Subcutaneous adipose tissue (tissue), 4 donors: ENCODE data around the gene ABI1. TPM values are rescaled to one million over a fixed set of nuclear protein-coding genes. Genes with fewer than 3 reads are reported as not detected.

ENCODE experiments used
- total RNA-seq, 4 donors: library from RNA; depleted of rRNA; stranded (reverse); fragments of >200 nt; gene quantifications; one replicate each; pipeline ENCODE4 v1.1.0, GENCODE V29; 2016
- TF ChIP-seq, protein P1 (sequence below): fragments of 450-650 bp; IDR thresholded peaks from one replicate; pipeline ENCODE4 v1.5.1; 2016; ENCODE audit warnings: low read depth, mild to moderate bottlenecking, control low read depth, antibody characterized with exemption, moderate library complexity

Gene ABI1
- total RNA-seq, 4 donors from 2014 or later, result 38.2 to 65.4 (median 48.1) TPM

DNA sequence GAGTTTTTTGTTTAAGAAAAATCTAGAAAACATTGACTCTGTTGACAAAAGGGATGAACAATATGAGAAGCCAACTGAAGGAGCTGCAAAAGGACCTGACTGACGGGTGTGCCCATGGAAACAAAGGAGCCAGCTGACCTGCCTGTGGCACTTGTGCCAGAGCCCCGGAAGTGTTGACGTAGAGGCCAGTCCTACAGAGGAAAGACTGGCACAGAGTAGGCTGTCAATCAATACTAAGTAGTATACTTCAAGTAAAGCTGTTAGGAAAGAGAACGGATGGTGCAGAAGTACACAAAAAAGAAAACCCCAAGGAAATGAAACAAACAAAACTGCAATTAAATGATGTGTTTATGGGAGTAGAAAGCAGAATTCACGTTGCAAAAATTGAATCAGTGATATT, 19.0 kb upstream of the ABI1 start:
- TF ChIP-seq, protein P1, sequence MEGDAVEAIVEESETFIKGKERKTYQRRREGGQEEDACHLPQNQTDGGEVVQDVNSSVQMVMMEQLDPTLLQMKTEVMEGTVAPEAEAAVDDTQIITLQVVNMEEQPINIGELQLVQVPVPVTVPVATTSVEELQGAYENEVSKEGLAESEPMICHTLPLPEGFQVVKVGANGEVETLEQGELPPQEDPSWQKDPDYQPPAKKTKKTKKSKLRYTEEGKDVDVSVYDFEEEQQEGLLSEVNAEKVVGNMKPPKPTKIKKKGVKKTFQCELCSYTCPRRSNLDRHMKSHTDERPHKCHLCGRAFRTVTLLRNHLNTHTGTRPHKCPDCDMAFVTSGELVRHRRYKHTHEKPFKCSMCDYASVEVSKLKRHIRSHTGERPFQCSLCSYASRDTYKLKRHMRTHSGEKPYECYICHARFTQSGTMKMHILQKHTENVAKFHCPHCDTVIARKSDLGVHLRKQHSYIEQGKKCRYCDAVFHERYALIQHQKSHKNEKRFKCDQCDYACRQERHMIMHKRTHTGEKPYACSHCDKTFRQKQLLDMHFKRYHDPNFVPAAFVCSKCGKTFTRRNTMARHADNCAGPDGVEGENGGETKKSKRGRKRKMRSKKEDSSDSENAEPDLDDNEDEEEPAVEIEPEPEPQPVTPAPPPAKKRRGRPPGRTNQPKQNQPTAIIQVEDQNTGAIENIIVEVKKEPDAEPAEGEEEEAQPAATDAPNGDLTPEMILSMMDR, result no peak

DNA sequence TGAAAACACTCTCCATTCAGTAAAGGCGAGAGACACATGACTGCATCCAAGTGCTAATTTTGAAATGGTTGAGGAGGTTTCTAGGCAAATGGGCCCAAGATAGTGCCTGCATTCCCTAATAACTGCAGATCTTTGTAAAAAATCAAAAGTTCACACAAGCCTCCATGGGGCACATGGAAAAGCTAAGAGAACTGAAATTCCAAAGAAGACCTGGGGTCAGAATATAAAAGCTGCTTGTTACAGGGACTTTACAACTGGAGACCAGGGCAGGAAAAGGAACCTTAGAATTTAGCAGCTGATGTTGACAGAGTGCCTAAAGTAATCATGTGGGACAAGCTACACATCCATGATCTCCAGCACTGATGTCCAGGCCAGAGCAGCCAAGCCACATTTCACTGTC, 10.0 kb upstream of the ABI1 start:
- TF ChIP-seq, protein P1, result no peak

DNA sequence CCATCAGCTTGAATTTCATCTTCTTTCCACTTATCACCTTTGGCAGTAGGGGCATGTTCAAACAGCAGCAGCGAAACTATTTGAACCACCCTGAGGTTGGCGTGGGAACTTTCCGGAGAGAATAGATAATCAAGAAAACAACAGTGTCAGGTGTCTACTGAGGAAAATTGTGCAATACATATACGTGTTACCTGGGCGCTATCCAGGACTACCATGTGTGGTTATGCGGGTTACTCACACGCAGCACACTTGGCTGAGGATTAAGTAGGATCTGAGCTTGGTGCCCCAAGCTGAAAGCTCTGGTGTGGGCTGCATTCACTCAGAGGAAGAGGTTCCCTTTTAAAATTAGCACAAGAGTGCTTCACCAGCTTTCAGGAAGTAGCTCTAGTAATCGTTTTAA, 8.8 kb upstream of the ABI1 start:
- TF ChIP-seq, protein P1, result no peak

DNA sequence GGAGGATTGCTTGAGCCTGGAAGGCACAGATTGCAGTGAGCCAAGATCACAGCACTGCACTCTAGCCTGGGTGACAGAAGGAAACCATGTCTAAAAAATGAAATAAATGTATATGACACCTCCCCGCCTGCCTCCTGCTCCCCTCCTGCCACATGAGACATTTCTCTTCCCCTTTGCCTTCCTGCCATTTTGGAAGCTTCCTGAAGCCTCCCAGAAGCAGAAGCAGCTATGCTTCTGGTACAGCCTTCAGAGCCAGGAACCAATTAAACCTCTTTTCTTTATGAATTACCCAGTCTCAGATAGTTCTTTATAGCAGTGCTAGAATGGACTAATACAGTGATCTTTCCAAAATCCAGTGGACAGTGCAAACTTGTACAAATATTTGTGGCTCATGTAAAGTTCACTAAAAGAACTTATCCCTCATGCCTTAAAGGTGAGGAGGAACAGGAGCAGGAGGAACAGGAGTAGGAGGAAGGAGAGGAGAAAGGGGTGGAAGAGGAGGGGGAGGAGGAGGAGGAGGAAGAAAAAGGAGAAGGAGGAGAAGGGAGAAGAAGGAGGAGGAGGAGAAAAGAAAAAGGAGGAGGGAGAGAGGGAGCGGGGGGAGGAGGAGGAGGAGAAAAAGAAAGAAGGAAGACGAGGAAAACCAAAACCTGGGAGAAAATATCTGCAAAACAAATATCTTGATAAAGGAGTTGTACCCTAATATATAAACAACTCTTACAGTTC, 2.8 kb upstream of the ABI1 start:
- TF ChIP-seq, protein P1, result no peak

DNA sequence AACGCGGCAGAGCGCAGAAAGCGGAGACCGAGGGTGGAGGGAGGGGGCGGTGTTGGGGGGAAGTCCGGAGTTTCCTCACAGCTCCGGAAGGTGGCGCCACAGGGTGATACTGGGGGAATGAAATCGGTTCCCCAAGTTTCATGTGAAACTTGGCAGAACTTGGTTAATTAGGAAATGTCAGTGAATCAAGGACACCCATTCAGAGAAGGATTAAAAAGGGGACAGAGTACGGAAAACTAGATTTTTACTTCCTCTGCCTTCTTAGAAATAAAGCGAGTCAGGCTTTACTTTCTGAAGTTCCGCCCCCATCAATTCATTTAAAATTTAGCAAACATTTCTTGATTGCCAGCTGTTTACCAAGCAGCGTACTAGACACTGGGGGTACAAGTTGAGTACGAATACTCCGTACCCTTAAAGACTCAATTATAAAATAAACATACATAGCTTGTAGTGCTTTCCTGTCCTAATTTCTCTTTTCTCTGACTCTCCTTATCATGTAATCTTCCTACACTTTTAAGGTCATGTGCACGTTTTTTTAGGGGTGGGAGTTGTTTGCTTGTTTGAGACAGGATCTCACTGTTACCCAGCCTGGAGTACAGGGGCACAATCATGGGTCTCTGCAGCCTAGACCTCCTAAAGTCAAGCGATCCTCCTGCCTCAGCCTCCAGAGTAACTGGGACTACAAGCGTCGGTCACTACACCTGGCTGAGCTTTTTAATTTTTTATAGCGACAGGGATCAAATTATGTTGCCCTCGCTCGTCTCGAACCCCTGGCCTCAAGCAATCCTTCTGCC, 644 bp upstream of the ABI1 start:
- TF ChIP-seq, protein P1, result no peak

DNA sequence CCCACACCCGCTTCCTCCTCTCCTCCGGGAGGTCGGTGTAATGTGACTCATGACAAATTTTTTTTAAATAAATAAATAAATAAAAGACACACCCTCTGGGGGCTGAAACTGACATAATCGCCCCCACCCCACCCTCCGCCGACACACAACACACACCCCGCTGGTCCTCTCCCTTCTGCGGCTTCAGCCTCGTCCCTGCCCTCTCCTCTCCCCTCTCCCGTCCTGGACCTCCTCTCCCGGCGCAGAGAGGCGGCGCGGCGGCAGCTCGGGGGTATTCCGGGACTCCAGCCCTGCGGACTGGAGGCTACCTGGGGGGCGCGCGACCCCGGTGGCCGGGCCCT, 686 bp downstream of the ABI1 start:
- TF ChIP-seq, protein P1, result no peak

DNA sequence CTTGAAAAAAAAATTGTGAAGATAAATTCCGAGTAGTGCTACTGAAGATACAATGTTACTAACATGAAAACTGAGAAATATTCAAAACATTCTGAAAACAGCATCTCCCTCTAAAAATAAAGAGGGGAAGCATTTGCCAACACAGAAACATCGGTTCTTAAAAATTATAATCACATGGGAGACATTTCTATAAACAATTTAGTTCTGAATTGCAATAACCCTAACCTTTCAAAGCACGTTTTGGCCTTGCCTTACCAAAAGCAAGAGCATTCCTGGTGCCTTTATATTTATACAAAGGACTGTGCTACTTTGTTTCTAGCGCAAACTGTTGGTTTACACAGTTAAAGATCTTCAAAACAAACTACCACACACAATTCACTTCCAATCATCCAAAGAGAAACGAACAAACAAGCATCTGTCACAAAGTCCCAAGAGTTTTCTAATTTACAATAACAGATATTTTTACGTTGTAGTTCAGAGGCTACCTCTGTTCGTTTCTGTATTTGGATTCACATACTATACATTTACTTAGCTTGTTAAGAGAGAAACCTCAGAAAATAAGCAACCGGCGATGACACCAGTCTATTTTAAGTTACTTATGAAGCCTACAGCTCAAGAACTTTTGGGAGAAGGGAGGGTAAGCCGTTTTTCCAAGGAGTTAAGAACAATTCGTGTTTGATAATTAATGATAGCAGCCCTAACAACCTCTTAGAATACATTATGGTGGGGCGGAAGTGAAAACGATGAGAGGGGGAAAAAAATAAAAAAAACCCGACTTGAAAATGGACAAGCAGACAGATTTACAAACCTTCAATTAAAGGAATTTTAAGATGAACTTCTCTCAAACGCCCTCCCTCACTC, 1.3 kb downstream of the ABI1 start:
- TF ChIP-seq, protein P1, result no peak
